Mucosa of descending colon (tissue), 3 donors: ENCODE data around the gene MXI1. TPM values are rescaled to one million over a fixed set of nuclear protein-coding genes. Genes with fewer than 3 reads are reported as not detected.

ENCODE experiments used
- ATAC-seq: fragments of 200-7000 bp; cut with Tn5 transposase; one replicate; pipeline ENCODE4 v1.9.1; 2020; ENCODE audit warnings: mild to moderate bottlenecking, moderate library complexity
- DNase-seq, 3 donors: peaks; one replicate each; pipeline ENCODE4 v3.0.0-alpha.2; 2020
- H3K36me3 ChIP-seq: fragments of 200-600 bp; one replicate; pipeline ENCODE4 v1.8.0; 2021; ENCODE audit warnings: low read depth, mild to moderate bottlenecking
- H3K4me1 ChIP-seq: fragments of 200-600 bp; one replicate; pipeline ENCODE4 v1.8.0; 2021; ENCODE audit warnings: low read depth, mild to moderate bottlenecking
- H3K4me3 ChIP-seq: fragments of 200-600 bp; one replicate; pipeline ENCODE4 v1.8.0; 2021; ENCODE audit warnings: mild to moderate bottlenecking
- H3K9me3 ChIP-seq: fragments of 200-600 bp; one replicate; pipeline ENCODE4 v1.8.0; 2021; ENCODE audit warnings: mild to moderate bottlenecking
- CTCF ChIP-seq: fragments of 200-600 bp; IDR thresholded peaks from one replicate; pipeline ENCODE4 v1.8.0; 2022; ENCODE audit warnings: antibody characterized with exemption, mild to moderate bottlenecking
- intact Hi-C, 2 donors: fragments of 100-400 bp; cut with DNase I in 1 of 2; cut with micrococcal nuclease in 1 of 2; formaldehyde crosslinking; loops; one replicate each; pipeline versions ENCODE4 v1.11.0 to v1.11.1; 2022; cut with DNase I, micrococcal nuclease
- total RNA-seq, 3 donors: library from RNA; stranded (reverse); fragmentation: NEBNext Ultra II Directional in 2 of 3; extraction: Animal tissue kit (Norgen Biotek cat#: 25700) in 2 of 3; gene quantifications; one replicate each; pipeline versions ENCODE4 v1.2.1 to v1.2.4, GENCODE V29; 2021 to 2023
- donor health status: DM: no; HTN: no; CAD: no; lungs with moderate emphysema.
- donor health status: DM: no; HTN: no; CAD: no.
- donor health status: DM: no; HTN: yes; CAD: no.

MXI1 gene
- total RNA-seq, 3 donors from 2014 or later, result 112 to 144 (median 139) TPM

GRCh38 chr10:110300486-110300986, 93.1 kb downstream of the MXI1 start:
- H3K4me1 ChIP-seq, result peaks cover 18% of the 10 kb centered on the region
- no peak for TF ChIP-seq CTCF
- no peaks in the 10 kb centered on the region for H3K9me3 ChIP-seq
- DNase-seq (no peak), ATAC-seq (no peak)
- H3K36me3 ChIP-seq, result no peaks in the 10 kb centered on the region
- intact Hi-C loops, result no loop called here
- no peak overlapping the region for H3K4me3 ChIP-seq

GRCh38 chr10:110303681-110304080, 96.3 kb downstream of the MXI1 start:
- intact Hi-C loops, result no loop called here
- Histone ChIP-seq H3K9me3 (no peaks in the 10 kb centered on the region), H3K36me3 (no peaks in the 10 kb centered on the region), H3K4me1 (peaks cover 25% of the 10 kb centered on the region), H3K4me3 (peak overlapping the region; percentile 91)
- TF ChIP-seq CTCF, result no peak
- DNase-seq (no peak), ATAC-seq (no peak)

- ATAC-seq (peak; percentile 75), DNase-seq (peak in 1 of 3 donors; percentile 39)
- Histone ChIP-seq H3K4me3 (peak overlapping the region; percentile 91), H3K4me1 (peaks cover 25% of the 10 kb centered on the region), H3K9me3 (no peaks in the 10 kb centered on the region), H3K36me3 (no peaks in the 10 kb centered on the region)
- intact Hi-C loops, result no loop called here
- TF ChIP-seq CTCF, result no peak
Measured at GRCh38 chr10:110304394-110304779, 97.0 kb downstream of the MXI1 start.

- peak; percentile 15 for TF ChIP-seq CTCF
- intact Hi-C loops, result loop anchor here in 1 of 2 donors (5.0 kb wide), 1 partner anchor 242 kb away; no protein-coding TSS in a partner anchor
- ATAC-seq (peak; percentile 97), DNase-seq (peak; percentile 98 to 100 (median 99))
- no peaks in the 10 kb centered on the region for H3K36me3 ChIP-seq
- no peaks in the 10 kb centered on the region for H3K9me3 ChIP-seq
- H3K4me1 ChIP-seq, result peaks cover 25% of the 10 kb centered on the region
- peak within 1 kb of the TSS; percentile 91 for H3K4me3 ChIP-seq
Measured at GRCh38 chr10:110304780-110305421, 97.5 kb downstream of the MXI1 start, which contains the start of gene SMNDC1. TSS of gene SMNDC1 (minus strand) at chr10:110304920. CDS start at chr10:110303587, 1,333 bp downstream.

GRCh38 chr10:110305767-110306451, 98.5 kb downstream of the MXI1 start:
- H3K4me3 ChIP-seq, result no peak overlapping the region
- intact Hi-C loops, result loop anchor here in 1 of 2 donors (5.0 kb wide), 1 partner anchor 241 kb away; no protein-coding TSS in a partner anchor
- ATAC-seq (peak; percentile 59), DNase-seq (peak; percentile 48 to 69 (median 54))
- peaks cover 22% of the 10 kb centered on the region for H3K4me1 ChIP-seq
- TF ChIP-seq CTCF, result no peak
- no peaks in the 10 kb centered on the region for H3K36me3 ChIP-seq
- H3K9me3 ChIP-seq, result no peaks in the 10 kb centered on the region
